ENCODE results near the gene EPB41L2.

- TF ChIP-seq POLR2AphosphoS5 (IDR thresholded peaks at IDR 0.05) (no peak), POLR2A (IDR thresholded peaks at IDR 0.05) (no peak), EP300 (IDR thresholded peaks at IDR 0.05) (no peak)
- TF ChIP-seq, protein P1, sequence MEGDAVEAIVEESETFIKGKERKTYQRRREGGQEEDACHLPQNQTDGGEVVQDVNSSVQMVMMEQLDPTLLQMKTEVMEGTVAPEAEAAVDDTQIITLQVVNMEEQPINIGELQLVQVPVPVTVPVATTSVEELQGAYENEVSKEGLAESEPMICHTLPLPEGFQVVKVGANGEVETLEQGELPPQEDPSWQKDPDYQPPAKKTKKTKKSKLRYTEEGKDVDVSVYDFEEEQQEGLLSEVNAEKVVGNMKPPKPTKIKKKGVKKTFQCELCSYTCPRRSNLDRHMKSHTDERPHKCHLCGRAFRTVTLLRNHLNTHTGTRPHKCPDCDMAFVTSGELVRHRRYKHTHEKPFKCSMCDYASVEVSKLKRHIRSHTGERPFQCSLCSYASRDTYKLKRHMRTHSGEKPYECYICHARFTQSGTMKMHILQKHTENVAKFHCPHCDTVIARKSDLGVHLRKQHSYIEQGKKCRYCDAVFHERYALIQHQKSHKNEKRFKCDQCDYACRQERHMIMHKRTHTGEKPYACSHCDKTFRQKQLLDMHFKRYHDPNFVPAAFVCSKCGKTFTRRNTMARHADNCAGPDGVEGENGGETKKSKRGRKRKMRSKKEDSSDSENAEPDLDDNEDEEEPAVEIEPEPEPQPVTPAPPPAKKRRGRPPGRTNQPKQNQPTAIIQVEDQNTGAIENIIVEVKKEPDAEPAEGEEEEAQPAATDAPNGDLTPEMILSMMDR (IDR thresholded peaks at IDR 0.05): no peak
These were observed 221.8 kb downstream of the EPB41L2 start for GRCh38 chr6:130841128-130841728.
